Measurements from ENCODE around the gene SLC35F3. TPM values are rescaled to one million over a fixed set of nuclear protein-coding genes. Genes with fewer than 3 reads are reported as not detected.

SLC35F3 gene
- total and polyA plus RNA-seq, 4 donors, result 0.01 to 0.37 (median 0.08) TPM; not detected in 1

DNA sequence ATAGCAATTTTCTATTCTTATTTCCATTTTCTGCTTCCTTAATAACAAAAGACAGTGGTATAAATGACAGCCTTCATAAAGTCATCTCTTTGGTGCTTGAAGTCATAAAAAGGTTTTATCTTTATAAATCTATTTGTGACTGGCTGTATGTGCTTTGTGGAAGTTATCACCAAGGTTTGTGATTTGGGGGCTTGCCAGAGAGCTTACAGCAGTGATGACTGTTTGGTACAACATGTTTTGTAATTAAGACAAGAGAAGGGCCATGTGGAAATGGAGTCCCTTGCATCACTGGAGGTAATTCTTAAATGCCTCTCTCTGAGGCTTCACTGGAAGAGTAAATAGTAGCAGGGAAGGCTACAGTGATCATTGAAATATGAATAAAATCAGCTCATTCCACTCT lies 2.7 kb downstream of the SLC35F3 start:
- H3K9me3 ChIP-seq (ENCODE audit: control insufficient read depth in 4 of 4, low read length in 3 of 4), result no peaks in the 10 kb centered on the region
- H3K36me3 ChIP-seq (ENCODE audit: control insufficient read depth in 4 of 4, insufficient read depth in 3 of 4, low read depth in 1 of 4, low read length in 3 of 4), result no peaks in the 10 kb centered on the region
- no peak overlapping the region for H3K27ac ChIP-seq (ENCODE audit: low read depth in 1 of 2, low read length in 2 of 2)
- H3K9ac ChIP-seq (ENCODE audit: low read depth in 1 of 2, low read length in 2 of 2), result no peak overlapping the region
- no peak for DNase-seq (ENCODE audit: low spot score)
- H3K4me3 ChIP-seq (ENCODE audit: low read depth in 1 of 3, low read length in 3 of 3), result no peak overlapping the region
- peaks cover 3 to 10% (median 6%) of the 10 kb centered on the region in 4 donors for H3K4me1 ChIP-seq (ENCODE audit: control insufficient read depth in 4 of 4, insufficient read depth in 4 of 4, low read length in 3 of 4)
- TF ChIP-seq RXRA (IDR thresholded peaks at IDR 0.05), result no peak
- no peak for TF ChIP-seq EGR1 (IDR thresholded peaks at IDR 0.05; ENCODE audit: low read depth in 2 of 2)
- no peak for TF ChIP-seq JUND (IDR thresholded peaks at IDR 0.05)
- no peak for TF ChIP-seq ZBTB33 (IDR thresholded peaks at IDR 0.05)
- TF ChIP-seq HNF4G (IDR thresholded peaks at IDR 0.05), result no peak
- TF ChIP-seq TAF1 (conservative IDR thresholded peaks at IDR 0.05), result no peak
- TF ChIP-seq REST (IDR thresholded peaks at IDR 0.05), result no peak
- TF ChIP-seq, protein P1, sequence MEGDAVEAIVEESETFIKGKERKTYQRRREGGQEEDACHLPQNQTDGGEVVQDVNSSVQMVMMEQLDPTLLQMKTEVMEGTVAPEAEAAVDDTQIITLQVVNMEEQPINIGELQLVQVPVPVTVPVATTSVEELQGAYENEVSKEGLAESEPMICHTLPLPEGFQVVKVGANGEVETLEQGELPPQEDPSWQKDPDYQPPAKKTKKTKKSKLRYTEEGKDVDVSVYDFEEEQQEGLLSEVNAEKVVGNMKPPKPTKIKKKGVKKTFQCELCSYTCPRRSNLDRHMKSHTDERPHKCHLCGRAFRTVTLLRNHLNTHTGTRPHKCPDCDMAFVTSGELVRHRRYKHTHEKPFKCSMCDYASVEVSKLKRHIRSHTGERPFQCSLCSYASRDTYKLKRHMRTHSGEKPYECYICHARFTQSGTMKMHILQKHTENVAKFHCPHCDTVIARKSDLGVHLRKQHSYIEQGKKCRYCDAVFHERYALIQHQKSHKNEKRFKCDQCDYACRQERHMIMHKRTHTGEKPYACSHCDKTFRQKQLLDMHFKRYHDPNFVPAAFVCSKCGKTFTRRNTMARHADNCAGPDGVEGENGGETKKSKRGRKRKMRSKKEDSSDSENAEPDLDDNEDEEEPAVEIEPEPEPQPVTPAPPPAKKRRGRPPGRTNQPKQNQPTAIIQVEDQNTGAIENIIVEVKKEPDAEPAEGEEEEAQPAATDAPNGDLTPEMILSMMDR (IDR thresholded peaks at IDR 0.05; ENCODE audit: low read depth, low read length, missing input control), result no peak
- no peak for TF ChIP-seq FOXA1 (IDR thresholded peaks at IDR 0.05)
- no peak for TF ChIP-seq HNF4A (conservative IDR thresholded peaks at IDR 0.05)
- no peak for TF ChIP-seq NR2F2 (IDR thresholded peaks at IDR 0.05)
- no peak for TF ChIP-seq MAX (IDR thresholded peaks at IDR 0.05)
- TF ChIP-seq GABPA (IDR thresholded peaks at IDR 0.05 in 1 of 2, conservative IDR thresholded peaks at IDR 0.05 in 1 of 2), result no peak
- no peak for TF ChIP-seq SP1 (IDR thresholded peaks at IDR 0.05)
- no peak for TF ChIP-seq RAD21 (IDR thresholded peaks at IDR 0.05)
- H3K27me3 ChIP-seq (ENCODE audit: control insufficient read depth in 4 of 4, insufficient read depth in 4 of 4, low read length in 3 of 4), result peaks cover under 1 to 19% (median 7%) of the 10 kb centered on the region in 4 donors

DNA sequence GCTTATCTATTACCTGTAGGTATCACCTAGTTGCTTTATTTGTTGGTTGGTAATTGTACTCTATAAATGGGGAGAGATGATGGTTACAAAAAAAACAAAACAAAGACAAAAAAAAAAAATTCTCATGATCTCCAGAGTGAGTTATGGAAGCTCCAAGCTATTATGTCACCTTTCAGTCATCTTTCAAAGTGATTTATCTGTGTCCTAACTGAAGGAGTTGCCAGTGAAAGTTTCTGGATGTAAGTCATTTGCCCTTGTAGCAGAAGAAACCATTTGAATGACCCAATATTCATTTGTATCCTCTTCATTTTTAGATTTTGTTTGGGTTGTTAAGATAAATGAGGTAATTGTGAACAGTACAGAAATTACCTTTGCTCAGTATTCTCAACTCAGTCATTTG lies 3.6 kb downstream of the SLC35F3 start:
- no peak overlapping the region for H3K27ac ChIP-seq (ENCODE audit: low read depth in 1 of 2, low read length in 2 of 2)
- no peak for DNase-seq (ENCODE audit: low spot score)
- TF ChIP-seq SP1 (IDR thresholded peaks at IDR 0.05) (no peak), MAX (IDR thresholded peaks at IDR 0.05) (no peak), GABPA (IDR thresholded peaks at IDR 0.05 in 1 of 2, conservative IDR thresholded peaks at IDR 0.05 in 1 of 2) (no peak), YY1 (IDR thresholded peaks at IDR 0.05) (no peak), FOXA2 (IDR thresholded peaks at IDR 0.05) (no peak), TAF1 (conservative IDR thresholded peaks at IDR 0.05) (no peak), REST (IDR thresholded peaks at IDR 0.05) (no peak), FOXA1 (IDR thresholded peaks at IDR 0.05) (no peak), NR2F2 (IDR thresholded peaks at IDR 0.05) (no peak)
- H3K4me1 ChIP-seq (ENCODE audit: control insufficient read depth in 4 of 4, insufficient read depth in 4 of 4, low read length in 3 of 4), result peaks cover 3 to 10% (median 6%) of the 10 kb centered on the region in 4 donors
- no peaks in the 10 kb centered on the region for H3K36me3 ChIP-seq (ENCODE audit: control insufficient read depth in 4 of 4, insufficient read depth in 3 of 4, low read depth in 1 of 4, low read length in 3 of 4)
- no peak overlapping the region for H3K9ac ChIP-seq (ENCODE audit: low read depth in 1 of 2, low read length in 2 of 2)
- no peaks in the 10 kb centered on the region for H3K9me3 ChIP-seq (ENCODE audit: control insufficient read depth in 4 of 4, low read length in 3 of 4)
- H3K4me3 ChIP-seq (ENCODE audit: low read depth in 1 of 3, low read length in 3 of 3), result no peak overlapping the region
- peaks cover 0 to 19% (median 7%) of the 10 kb centered on the region in 4 donors for H3K27me3 ChIP-seq (ENCODE audit: control insufficient read depth in 4 of 4, insufficient read depth in 4 of 4, low read length in 3 of 4)
